ENCODE data around the gene ADTRP.

ADTRP gene

GRCh38 chr6:11731423-11731822 lies 47.2 kb downstream of the ADTRP start:
- Histone ChIP-seq H3K36me3 (ENCODE audit: low read length) (no peaks in the 10 kb centered on the region), H3F3A (ENCODE audit: insufficient read depth) (no peaks in the 10 kb centered on the region), H2AFZ (ENCODE audit: low read depth, low read length, severe bottlenecking) (no peak overlapping the region), H4K20me1 (ENCODE audit: low read depth, low read length) (no peaks in the 10 kb centered on the region), H3K27me3 (ENCODE audit: low read length) (peaks cover 3% of the 10 kb centered on the region), H3K4me2 (ENCODE audit: low read depth, low read length, poor library complexity, severe bottlenecking) (no peak overlapping the region), H3K9me2 (replicated peaks; ENCODE audit: insufficient read depth, low read length) (no peaks in the 10 kb centered on the region), H3K9me3 (ENCODE audit: insufficient read depth, low read length) (no peaks in the 10 kb centered on the region), H3K79me2 (ENCODE audit: insufficient read depth, low read length) (no peaks in the 10 kb centered on the region), H3K4me3 (ENCODE audit: insufficient read depth, low read length, poor library complexity, severe bottlenecking) (no peak overlapping the region), H3K9ac (ENCODE audit: low read length) (no peak overlapping the region), H3K27ac (ENCODE audit: low read depth, low read length) (no peak overlapping the region)
- TF ChIP-seq EZH2phosphoT487 (conservative IDR thresholded peaks at IDR 0.05; ENCODE audit: low read length) (no peak), CTCF (IDR thresholded peaks at IDR 0.05; ENCODE audit: insufficient read depth, low read length, poor library complexity, severe bottlenecking) (no peak)

GRCh38 chr6:11730641-11731040 lies 48.0 kb downstream of the ADTRP start:
- Histone ChIP-seq H3F3A (ENCODE audit: insufficient read depth) (no peaks in the 10 kb centered on the region), H3K27me3 (ENCODE audit: low read length) (peaks cover 3% of the 10 kb centered on the region), H3K27ac (ENCODE audit: low read depth, low read length) (no peak overlapping the region), H3K9me3 (ENCODE audit: insufficient read depth, low read length) (no peaks in the 10 kb centered on the region), H3K9ac (ENCODE audit: low read length) (no peak overlapping the region), H2AFZ (ENCODE audit: low read depth, low read length, severe bottlenecking) (no peak overlapping the region), H4K20me1 (ENCODE audit: low read depth, low read length) (no peaks in the 10 kb centered on the region), H3K36me3 (ENCODE audit: low read length) (no peaks in the 10 kb centered on the region), H3K4me2 (ENCODE audit: low read depth, low read length, poor library complexity, severe bottlenecking) (no peak overlapping the region), H3K4me3 (ENCODE audit: insufficient read depth, low read length, poor library complexity, severe bottlenecking) (no peak overlapping the region), H3K9me2 (replicated peaks; ENCODE audit: insufficient read depth, low read length) (no peaks in the 10 kb centered on the region), H3K79me2 (ENCODE audit: insufficient read depth, low read length) (no peaks in the 10 kb centered on the region)
- TF ChIP-seq CTCF (IDR thresholded peaks at IDR 0.05; ENCODE audit: insufficient read depth, low read length, poor library complexity, severe bottlenecking) = no peak
- no peak for TF ChIP-seq EZH2phosphoT487 (conservative IDR thresholded peaks at IDR 0.05; ENCODE audit: low read length)

GRCh38 chr6:11729076-11729475 lies 49.5 kb downstream of the ADTRP start:
- TF ChIP-seq CTCF (IDR thresholded peaks at IDR 0.05; ENCODE audit: insufficient read depth, low read length, poor library complexity, severe bottlenecking) (no peak), EZH2phosphoT487 (conservative IDR thresholded peaks at IDR 0.05; ENCODE audit: low read length) (no peak)
- Histone ChIP-seq H3K9me2 (replicated peaks; ENCODE audit: insufficient read depth, low read length) (no peaks in the 10 kb centered on the region), H3K4me2 (ENCODE audit: low read depth, low read length, poor library complexity, severe bottlenecking) (no peak overlapping the region), H3K9ac (ENCODE audit: low read length) (no peak overlapping the region), H4K20me1 (ENCODE audit: low read depth, low read length) (no peaks in the 10 kb centered on the region), H3K79me2 (ENCODE audit: insufficient read depth, low read length) (no peaks in the 10 kb centered on the region), H2AFZ (ENCODE audit: low read depth, low read length, severe bottlenecking) (no peak overlapping the region), H3K4me3 (ENCODE audit: insufficient read depth, low read length, poor library complexity, severe bottlenecking) (no peak overlapping the region), H3K27me3 (ENCODE audit: low read length) (no peaks in the 10 kb centered on the region; the same call in 1 of the 2 replicates), H3K27ac (ENCODE audit: low read depth, low read length) (no peak overlapping the region), H3F3A (ENCODE audit: insufficient read depth) (no peaks in the 10 kb centered on the region), H3K9me3 (ENCODE audit: insufficient read depth, low read length) (no peaks in the 10 kb centered on the region), H3K36me3 (ENCODE audit: low read length) (no peaks in the 10 kb centered on the region)
